ENCODE results near the gene PSME2.
"Not testable (repeated sequence)": the region's sequence is repeated elsewhere in the genome, so short reads cannot be mapped to it uniquely, and the experiment has no call there.

The PSME2 gene

GRCh38 chr14:24110523-24110922 is 35.9 kb downstream of the PSME2 start:
- DNase-seq, result no peak

GRCh38 chr14:24110060-24110459 is 36.4 kb downstream of the PSME2 start:
- DNase-seq, result no peak

- no peak for DNase-seq
These were observed 38.0 kb downstream of the PSME2 start for GRCh38 chr14:24108336-24108874.

GRCh38 chr14:24106672-24107271 is 39.6 kb downstream of the PSME2 start:
- DNase-seq, result no peak

GRCh38 chr14:24105609-24106239 is 40.7 kb downstream of the PSME2 start:
- DNase-seq, result not testable (repeated sequence)

GRCh38 chr14:24103451-24103850 is 43.0 kb downstream of the PSME2 start:
- no peak for DNase-seq

GRCh38 chr14:24102357-24103048 is 43.9 kb downstream of the PSME2 start:
- no peak for DNase-seq

- no peak for DNase-seq
These were observed 45.4 kb downstream of the PSME2 start for GRCh38 chr14:24100982-24101494.

- DNase-seq, result no peak
These were observed 46.0 kb downstream of the PSME2 start for GRCh38 chr14:24100197-24100981.

GRCh38 chr14:24098927-24099813 is 47.2 kb downstream of the PSME2 start:
- no peak for DNase-seq

- DNase-seq, result no peak
These were observed 48.0 kb downstream of the PSME2 start for GRCh38 chr14:24098229-24098926.

GRCh38 chr14:24096545-24097181 is 49.7 kb downstream of the PSME2 start:
- DNase-seq, result no peak

- peak; percentile 51 for DNase-seq
These were observed 50.9 kb downstream of the PSME2 start for GRCh38 chr14:24095271-24096068.

GRCh38 chr14:24094841-24095270 is 51.6 kb downstream of the PSME2 start:
- no peak for DNase-seq

- DNase-seq, result peak; percentile 87
These were observed 52.2 kb downstream of the PSME2 start, which contains the start of gene PCK2 for GRCh38 chr14:24093901-24094840. Gene PCK2, plus strand, starts transcription at chr14:24094311. Its CDS starts 95 bp downstream, at chr14:24094406.
